Neural progenitor cell (in vitro differentiated cells): Measurements from ENCODE around the gene RGS11. TPM values are rescaled to one million over a fixed set of nuclear protein-coding genes. Genes with fewer than 3 reads are reported as not detected.
A peak's percentile ranks its signal among the peaks of the same experiment; 100 is the strongest.

Experiments
- DNase-seq: peaks from one replicate; pipeline ENCODE4 v3.0.0-alpha.2; 2016; ENCODE audit warnings: low spot score
- H2AFZ ChIP-seq: fragments of 200-600 bp; sonication (generic); replicated peaks from 2 replicates; pipeline ENCODE4 v1.6.1; 2016; ENCODE audit warnings: antibody characterized with exemption
- H3F3A ChIP-seq: fragments of 200-600 bp; sonication (generic); 2 replicates; pipeline ENCODE4 v1.6.1; 2016; ENCODE audit warnings: antibody characterized with exemption, low read depth
- H3K27ac ChIP-seq: fragments of 200-600 bp; sonication (generic); 2 replicates; pipeline ENCODE4 v1.5.1; 2016; ENCODE audit warnings: mild to moderate bottlenecking
- H3K27me3 ChIP-seq: fragments of 200-600 bp; sonication (generic); 2 replicates; pipeline ENCODE4 v1.6.1; 2016; ENCODE audit warnings: mild to moderate bottlenecking, moderate library complexity
- H3K36me3 ChIP-seq: fragments of 200-600 bp; sonication (generic); 2 replicates; pipeline ENCODE4 v1.5.1; 2016
- H3K4me1 ChIP-seq: fragments of 200-600 bp; sonication (generic); 2 replicates; pipeline ENCODE4 v1.6.1; 2016; ENCODE audit warnings: mixed run types
- H3K4me2 ChIP-seq: fragments of 200-600 bp; sonication (generic); 2 replicates; pipeline ENCODE4 v1.6.1; 2016
- H3K4me3 ChIP-seq: fragments of 200-600 bp; sonication (generic); 2 replicates; pipeline ENCODE4 v1.5.1; 2016
- H3K79me2 ChIP-seq: fragments of 200-600 bp; sonication (generic); 2 replicates; pipeline ENCODE4 v1.6.1; 2016; ENCODE audit warnings: low read depth
- H3K9ac ChIP-seq: fragments of 200-600 bp; sonication (generic); 2 replicates; pipeline ENCODE4 v1.6.1; 2016
- H3K9me3 ChIP-seq: fragments of 200-600 bp; sonication (generic); 2 replicates; pipeline ENCODE4 v1.5.1; 2016; ENCODE audit warnings: low read depth
- H4K20me1 ChIP-seq: fragments of 200-600 bp; sonication (generic); 2 replicates; pipeline ENCODE4 v1.6.1; 2016; ENCODE audit warnings: low read depth
- H3K27ac Mint-ChIP-seq: 3 replicates; pipeline ENCODE4 v1.8.0; 2021; ENCODE audit warnings: mixed read lengths
- H3K27me3 Mint-ChIP-seq: 2 replicates; pipeline ENCODE4 v1.8.0; 2022; ENCODE audit warnings: low read depth, mild to moderate bottlenecking, inconsistent platforms, moderate library complexity, mixed read lengths; ENCODE audit not compliant: insufficient read depth
- H3K36me3 Mint-ChIP-seq: 3 replicates; pipeline ENCODE4 v1.8.0; 2021; ENCODE audit warnings: mixed read lengths
- H3K4me1 Mint-ChIP-seq: 3 replicates; pipeline ENCODE4 v1.8.0; 2021; ENCODE audit warnings: mixed read lengths
- H3K4me3 Mint-ChIP-seq: 3 replicates; pipeline ENCODE4 v1.8.0; 2021; ENCODE audit warnings: mild to moderate bottlenecking, moderate library complexity, mixed read lengths
- H3K9me3 Mint-ChIP-seq: 3 replicates; pipeline ENCODE4 v1.8.0; 2020; ENCODE audit warnings: mixed read lengths
- EZH2 ChIP-seq: fragments of 200-600 bp; sonication (generic); IDR thresholded peaks from 2 replicates; pipeline ENCODE4 v1.6.1; 2017; ENCODE audit warnings: antibody characterized with exemption, mild to moderate bottlenecking, moderate library complexity
- EZH2phosphoT487 ChIP-seq: fragments of 200-600 bp; sonication (generic); IDR thresholded peaks from 2 replicates; pipeline ENCODE4 v1.6.1; 2017; ENCODE audit warnings: antibody characterized with exemption
- total RNA-seq: library from RNA; depleted of rRNA; stranded (reverse); fragments of >200 nt; gene quantifications from 2 replicates; pipeline ENCODE4 v1.2.3, GENCODE V29; 2015; ENCODE audit warnings: low replicate concordance
- TF ChIP-seq, protein P1 (sequence below): fragments of 200-600 bp; sonication (generic); IDR thresholded peaks from 2 replicates; pipeline ENCODE4 v1.5.1; 2017; ENCODE audit warnings: antibody characterized with exemption, mild to moderate bottlenecking

RGS11 gene
- total RNA-seq, 1 donor from 2014 or later, result 0.52 TPM

DNA sequence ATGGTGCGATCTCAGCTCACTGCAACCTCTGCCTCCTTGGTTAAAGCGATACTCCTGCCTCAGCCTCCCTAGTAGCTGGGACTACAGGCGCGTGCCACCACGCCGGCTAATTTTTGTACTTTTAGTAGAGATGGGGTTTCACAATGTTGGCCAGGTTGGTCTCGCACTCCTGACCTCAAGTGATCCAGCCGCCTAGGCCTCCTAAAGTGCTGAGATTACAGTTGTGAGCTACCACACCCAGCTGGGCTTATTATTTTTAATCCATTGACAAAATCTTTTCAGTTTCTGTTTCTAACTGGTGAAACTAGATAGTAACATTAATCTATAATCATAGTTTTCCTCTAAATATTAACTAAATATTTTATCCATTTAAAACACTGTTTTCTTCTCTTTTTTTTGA, 35.2 kb downstream of the RGS11 start:
- H3K4me3 Mint-ChIP-seq, result no peak overlapping the region
- no peaks in the 10 kb centered on the region for H3K9me3 ChIP-seq

DNA sequence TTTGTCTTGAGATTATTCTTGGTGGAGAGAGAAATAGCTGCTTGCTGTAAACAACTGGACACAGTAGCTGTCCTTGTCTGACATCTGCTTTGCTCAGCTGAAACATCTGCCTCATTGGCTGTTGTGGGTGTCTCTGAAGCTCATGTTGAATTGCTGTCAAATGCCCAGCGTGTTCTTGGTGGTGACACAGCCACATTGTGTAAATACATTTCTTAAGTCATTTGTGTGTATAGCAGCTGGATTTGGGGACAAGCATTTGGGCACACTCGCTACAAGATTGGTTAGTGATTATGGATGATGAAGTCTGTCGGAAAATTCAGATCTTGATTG, 35.8 kb downstream of the RGS11 start:
- Histone ChIP-seq H3K36me3 (no peaks in the 10 kb centered on the region), H3K9ac (no peak overlapping the region), H3K4me2 (no peak overlapping the region), H2AFZ (no peak overlapping the region), H3K27ac (no peak overlapping the region), H3K4me1 (no peaks in the 10 kb centered on the region), H3K4me3 (no peak overlapping the region), H3K79me2 (peaks cover 93% of the 10 kb centered on the region), H3K27me3 (no peaks in the 10 kb centered on the region), H4K20me1 (peaks cover 28% of the 10 kb centered on the region), H3K9me3 (no peaks in the 10 kb centered on the region), H3F3A (peaks cover 13% of the 10 kb centered on the region)
- Mint-ChIP-seq H3K4me1 (peaks cover 16% of the 10 kb centered on the region), H3K36me3 (peaks cover 18% of the 10 kb centered on the region), H3K9me3 (peaks cover 2% of the 10 kb centered on the region), H3K4me3 (peak overlapping the region; percentile 2), H3K27ac (no peak overlapping the region), H3K27me3 (peaks cover 3% of the 10 kb centered on the region)
- no peak for DNase-seq
- TF ChIP-seq EZH2 (no peak), EZH2phosphoT487 (no peak)
- TF ChIP-seq, protein P1, sequence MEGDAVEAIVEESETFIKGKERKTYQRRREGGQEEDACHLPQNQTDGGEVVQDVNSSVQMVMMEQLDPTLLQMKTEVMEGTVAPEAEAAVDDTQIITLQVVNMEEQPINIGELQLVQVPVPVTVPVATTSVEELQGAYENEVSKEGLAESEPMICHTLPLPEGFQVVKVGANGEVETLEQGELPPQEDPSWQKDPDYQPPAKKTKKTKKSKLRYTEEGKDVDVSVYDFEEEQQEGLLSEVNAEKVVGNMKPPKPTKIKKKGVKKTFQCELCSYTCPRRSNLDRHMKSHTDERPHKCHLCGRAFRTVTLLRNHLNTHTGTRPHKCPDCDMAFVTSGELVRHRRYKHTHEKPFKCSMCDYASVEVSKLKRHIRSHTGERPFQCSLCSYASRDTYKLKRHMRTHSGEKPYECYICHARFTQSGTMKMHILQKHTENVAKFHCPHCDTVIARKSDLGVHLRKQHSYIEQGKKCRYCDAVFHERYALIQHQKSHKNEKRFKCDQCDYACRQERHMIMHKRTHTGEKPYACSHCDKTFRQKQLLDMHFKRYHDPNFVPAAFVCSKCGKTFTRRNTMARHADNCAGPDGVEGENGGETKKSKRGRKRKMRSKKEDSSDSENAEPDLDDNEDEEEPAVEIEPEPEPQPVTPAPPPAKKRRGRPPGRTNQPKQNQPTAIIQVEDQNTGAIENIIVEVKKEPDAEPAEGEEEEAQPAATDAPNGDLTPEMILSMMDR, result no peak

More for the DNA sequence above, 35.2 kb downstream of the RGS11 start:
- peaks cover 7% of the 10 kb centered on the region for H3F3A ChIP-seq
- H2AFZ ChIP-seq, result no peak overlapping the region
- Mint-ChIP-seq H3K4me1 (peaks cover 16% of the 10 kb centered on the region), H3K36me3 (peaks cover 21% of the 10 kb centered on the region), H3K27ac (no peak overlapping the region), H3K9me3 (peaks cover 2% of the 10 kb centered on the region), H3K27me3 (no peaks in the 10 kb centered on the region)
- H3K79me2 ChIP-seq, result peaks cover 97% of the 10 kb centered on the region
- H4K20me1 ChIP-seq, result peaks cover 31% of the 10 kb centered on the region
- no peak overlapping the region for H3K9ac ChIP-seq
- no peak for DNase-seq
- H3K27ac ChIP-seq, result no peak overlapping the region
- H3K4me2 ChIP-seq, result no peak overlapping the region
- H3K27me3 ChIP-seq, result no peaks in the 10 kb centered on the region
- H3K4me1 ChIP-seq, result no peaks in the 10 kb centered on the region
- no peak overlapping the region for H3K4me3 ChIP-seq
- H3K36me3 ChIP-seq, result no peaks in the 10 kb centered on the region
- TF ChIP-seq EZH2 (no peak), EZH2phosphoT487 (no peak)
- TF ChIP-seq, protein P1, result no peak

DNA sequence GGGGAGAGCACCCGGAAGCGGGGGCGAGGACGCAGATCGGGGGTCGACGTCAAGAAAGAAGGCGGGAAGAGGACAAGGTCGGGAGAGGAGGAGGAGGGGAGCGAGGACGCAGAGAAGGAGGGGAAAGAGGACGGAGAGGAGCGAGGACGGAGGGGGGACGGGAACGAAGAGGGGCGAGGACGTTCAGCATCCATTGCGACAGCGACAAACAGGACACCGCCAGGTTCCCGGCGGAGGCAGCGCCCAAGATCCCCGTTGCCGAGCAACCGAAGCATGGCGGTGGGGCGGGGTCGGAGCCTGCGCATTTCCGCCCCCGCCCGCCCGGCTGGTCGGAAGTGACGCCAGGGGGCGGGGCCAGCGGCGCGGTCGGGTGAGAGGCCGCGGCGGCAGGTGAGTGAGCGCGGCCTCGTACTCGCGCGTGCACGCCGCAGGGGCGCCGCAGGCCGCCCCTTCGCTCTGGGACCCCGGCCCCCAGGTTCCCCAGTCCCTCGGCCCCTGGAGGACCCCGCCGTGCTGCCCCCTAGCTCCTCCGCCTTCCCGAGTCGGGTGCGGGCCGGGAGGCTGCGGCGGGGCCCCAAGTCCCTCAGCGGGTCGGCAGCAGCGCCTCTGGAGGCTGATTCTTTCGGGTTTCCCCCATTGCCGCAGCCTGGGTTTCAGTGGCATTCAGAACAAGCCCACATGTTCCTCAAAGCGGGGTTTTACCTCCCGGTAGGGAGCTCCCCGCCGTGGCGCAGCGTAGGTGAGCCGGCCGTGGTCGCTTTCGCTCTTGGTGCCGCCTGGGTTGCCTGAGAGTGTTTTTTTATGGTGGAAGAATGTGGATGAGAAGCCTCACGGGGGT, 41.1 kb downstream of the RGS11 start, which contains the start of gene FAM234A:
Gene FAM234A (plus strand): TSS at position 354 of the 838 bp plus-strand sequence. CDS start 19,593 bp downstream, outside the sequence.
- H2AFZ ChIP-seq, result peak within 1 kb of the TSS; percentile 96
- H3K4me3 Mint-ChIP-seq, result peak within 1 kb of the TSS; percentile 99

More for the DNA sequence above, 41.1 kb downstream of the RGS11 start, which contains the start of gene FAM234A:
- peaks cover 2% of the 10 kb centered on the region for H3K9me3 Mint-ChIP-seq
- H4K20me1 ChIP-seq, result peaks cover 8% of the 10 kb centered on the region
- H3K27me3 Mint-ChIP-seq, result peaks cover 6% of the 10 kb centered on the region
- no peaks in the 10 kb centered on the region for H3K27me3 ChIP-seq
- peaks cover 44% of the 10 kb centered on the region for H3K79me2 ChIP-seq
- peak within 1 kb of the TSS; percentile 79 for H3K4me2 ChIP-seq
- H3K27ac Mint-ChIP-seq, result peak within 1 kb of the TSS; percentile 94
- no peaks in the 10 kb centered on the region for H3K9me3 ChIP-seq
- H3K27ac ChIP-seq, result peak within 1 kb of the TSS; percentile 86
- peak within 1 kb of the TSS; percentile 79 for H3K4me3 ChIP-seq
- peaks cover 24% of the 10 kb centered on the region for H3F3A ChIP-seq
- peak; percentile 99 for DNase-seq
- peaks cover 14% of the 10 kb centered on the region for H3K4me1 Mint-ChIP-seq
- peaks cover 7% of the 10 kb centered on the region for H3K36me3 Mint-ChIP-seq
- peak within 1 kb of the TSS; percentile 76 for H3K9ac ChIP-seq
- no peaks in the 10 kb centered on the region for H3K4me1 ChIP-seq
- H3K36me3 ChIP-seq, result no peaks in the 10 kb centered on the region
- TF ChIP-seq, protein P1, result peak; percentile 58
- no peak for TF ChIP-seq EZH2
